Measurements from ENCODE around the gene CENPF. TPM values are rescaled to one million over a fixed set of nuclear protein-coding genes. Genes with fewer than 3 reads are reported as not detected.

The CENPF gene
- total and polyA plus RNA-seq, 10 donors = 1.2 to 12.8 (median 5.5) TPM

DNA sequence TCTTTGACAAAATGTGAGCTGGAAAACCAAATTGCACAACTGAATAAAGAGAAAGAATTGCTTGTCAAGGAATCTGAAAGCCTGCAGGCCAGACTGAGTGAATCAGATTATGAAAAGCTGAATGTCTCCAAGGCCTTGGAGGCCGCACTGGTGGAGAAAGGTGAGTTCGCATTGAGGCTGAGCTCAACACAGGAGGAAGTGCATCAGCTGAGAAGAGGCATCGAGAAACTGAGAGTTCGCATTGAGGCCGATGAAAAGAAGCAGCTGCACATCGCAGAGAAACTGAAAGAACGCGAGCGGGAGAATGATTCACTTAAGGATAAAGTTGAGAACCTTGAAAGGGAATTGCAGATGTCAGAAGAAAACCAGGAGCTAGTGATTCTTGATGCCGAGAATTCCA is 42.7 kb downstream of the CENPF start:
- no peak for DNase-seq
- no peaks in the 10 kb centered on the region for H3K9me3 ChIP-seq
- peaks cover 0 to 43% (median 0%) of the 10 kb centered on the region in 6 donors for H3K36me3 ChIP-seq
- intact Hi-C loops (cut with DNase I; ENCODE audit: low total_unique reads) = no loop called here
- H3K27me3 ChIP-seq (replicated peaks in 1 of 7) = no peaks in the 10 kb centered on the region
- H3K27ac ChIP-seq = no peak overlapping the region
- no peak overlapping the region for H3K4me3 ChIP-seq
- WGBS, 5 donors = 95 to 98% (median 95%) methylated on average over 10 of the region's 10 CpGs
- H3K4me1 ChIP-seq = no peaks in the 10 kb centered on the region
- TF ChIP-seq, protein P1, sequence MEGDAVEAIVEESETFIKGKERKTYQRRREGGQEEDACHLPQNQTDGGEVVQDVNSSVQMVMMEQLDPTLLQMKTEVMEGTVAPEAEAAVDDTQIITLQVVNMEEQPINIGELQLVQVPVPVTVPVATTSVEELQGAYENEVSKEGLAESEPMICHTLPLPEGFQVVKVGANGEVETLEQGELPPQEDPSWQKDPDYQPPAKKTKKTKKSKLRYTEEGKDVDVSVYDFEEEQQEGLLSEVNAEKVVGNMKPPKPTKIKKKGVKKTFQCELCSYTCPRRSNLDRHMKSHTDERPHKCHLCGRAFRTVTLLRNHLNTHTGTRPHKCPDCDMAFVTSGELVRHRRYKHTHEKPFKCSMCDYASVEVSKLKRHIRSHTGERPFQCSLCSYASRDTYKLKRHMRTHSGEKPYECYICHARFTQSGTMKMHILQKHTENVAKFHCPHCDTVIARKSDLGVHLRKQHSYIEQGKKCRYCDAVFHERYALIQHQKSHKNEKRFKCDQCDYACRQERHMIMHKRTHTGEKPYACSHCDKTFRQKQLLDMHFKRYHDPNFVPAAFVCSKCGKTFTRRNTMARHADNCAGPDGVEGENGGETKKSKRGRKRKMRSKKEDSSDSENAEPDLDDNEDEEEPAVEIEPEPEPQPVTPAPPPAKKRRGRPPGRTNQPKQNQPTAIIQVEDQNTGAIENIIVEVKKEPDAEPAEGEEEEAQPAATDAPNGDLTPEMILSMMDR (IDR thresholded peaks at IDR 0.05 in 8 of 11, conservative IDR thresholded peaks at IDR 0.05 in 3 of 11) = no peak
- TF ChIP-seq POLR2AphosphoS5 (IDR thresholded peaks at IDR 0.05) (no peak), POLR2A (IDR thresholded peaks at IDR 0.05) (no peak)

- Histone ChIP-seq H3K27me3 (replicated peaks in 1 of 7) (no peaks in the 10 kb centered on the region), H3K4me3 (no peak overlapping the region), H3K36me3 (peaks cover 0 to 50% (median 0%) of the 10 kb centered on the region in 6 donors), H3K27ac (no peak overlapping the region), H3K9me3 (no peaks in the 10 kb centered on the region), H3K4me1 (no peaks in the 10 kb centered on the region)
- TF ChIP-seq POLR2A (IDR thresholded peaks at IDR 0.05) (no peak), POLR2AphosphoS5 (IDR thresholded peaks at IDR 0.05) (no peak)
- TF ChIP-seq, protein P1 (IDR thresholded peaks at IDR 0.05 in 8 of 11, conservative IDR thresholded peaks at IDR 0.05 in 3 of 11) = no peak
- intact Hi-C loops (cut with DNase I; ENCODE audit: low total_unique reads) = no loop called here
- 91 to 93% (median 91%) methylated on average over 3 of the region's 3 CpGs for WGBS, 5 donors
- DNase-seq = no peak
Measured at GRCh38 chr1:214648801-214649200, 45.8 kb downstream of the CENPF start.

GRCh38 chr1:214649607-214650006 is 46.6 kb downstream of the CENPF start:
- no peak overlapping the region for H3K27ac ChIP-seq
- H3K4me1 ChIP-seq = no peaks in the 10 kb centered on the region
- no peak for DNase-seq
- H3K27me3 ChIP-seq (replicated peaks in 1 of 7) = no peaks in the 10 kb centered on the region
- intact Hi-C loops (cut with DNase I; ENCODE audit: low total_unique reads) = no loop called here
- WGBS, 5 donors = 90 to 100% (median 97%) methylated on average over 2 of the region's 2 CpGs
- TF ChIP-seq POLR2A (IDR thresholded peaks at IDR 0.05) = no peak
- TF ChIP-seq, protein P1 (IDR thresholded peaks at IDR 0.05 in 8 of 11, conservative IDR thresholded peaks at IDR 0.05 in 3 of 11) = no peak
- no peak for TF ChIP-seq POLR2AphosphoS5 (IDR thresholded peaks at IDR 0.05)
- peaks cover 0 to 56% (median 0%) of the 10 kb centered on the region in 6 donors for H3K36me3 ChIP-seq
- no peaks in the 10 kb centered on the region for H3K9me3 ChIP-seq
- no peak overlapping the region for H3K4me3 ChIP-seq

DNA sequence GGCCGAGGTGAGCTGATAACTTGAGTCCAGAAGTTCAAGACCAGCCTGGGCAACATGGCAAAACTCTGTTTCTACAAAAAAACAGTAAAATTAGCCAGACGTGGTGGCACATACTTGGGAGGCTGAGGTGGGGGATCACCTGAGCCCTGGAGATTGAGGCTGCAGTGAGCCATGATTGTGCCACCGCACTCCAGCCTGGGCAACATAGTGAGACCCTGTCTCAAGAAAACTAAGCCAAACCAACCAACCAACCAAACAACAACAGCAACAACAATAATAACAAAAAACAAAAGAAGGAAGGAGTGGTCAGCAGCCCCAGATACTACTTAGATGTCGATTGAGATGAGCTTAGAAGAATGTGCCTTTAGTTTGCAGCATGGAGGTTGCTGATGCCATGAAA is 47.7 kb downstream of the CENPF start:
- no peak for DNase-seq
- intact Hi-C loops (cut with DNase I; ENCODE audit: low total_unique reads) = no loop called here
- no peaks in the 10 kb centered on the region for H3K27me3 ChIP-seq (replicated peaks in 1 of 7)
- no peaks in the 10 kb centered on the region for H3K9me3 ChIP-seq
- no peaks in the 10 kb centered on the region for H3K4me1 ChIP-seq
- TF ChIP-seq, protein P1 (IDR thresholded peaks at IDR 0.05 in 8 of 11, conservative IDR thresholded peaks at IDR 0.05 in 3 of 11) = no peak
- no peak for TF ChIP-seq POLR2AphosphoS5 (IDR thresholded peaks at IDR 0.05)
- TF ChIP-seq POLR2A (IDR thresholded peaks at IDR 0.05) = no peak
- H3K36me3 ChIP-seq = peaks cover 0 to 54% (median 0%) of the 10 kb centered on the region in 6 donors
- WGBS, 5 donors = 95 to 99% (median 96%) methylated on average over 4 of the region's 4 CpGs
- no peak overlapping the region for H3K4me3 ChIP-seq
- H3K27ac ChIP-seq = no peak overlapping the region
